Brain pericyte (primary cell): ENCODE data around the gene ART4.

Source experiments
- DNase-seq: peaks from one replicate; pipeline ENCODE4 v3.0.0-alpha.2; 2012; ENCODE audit warnings: low read depth, low spot score

Gene ART4

GRCh38 chr12:14843425-14843887, at the start of gene ART4:
TSS of gene ART4 (minus strand) at chr12:14843526. CDS start at chr12:14843113, 413 bp downstream.
- no peak for DNase-seq

DNA sequence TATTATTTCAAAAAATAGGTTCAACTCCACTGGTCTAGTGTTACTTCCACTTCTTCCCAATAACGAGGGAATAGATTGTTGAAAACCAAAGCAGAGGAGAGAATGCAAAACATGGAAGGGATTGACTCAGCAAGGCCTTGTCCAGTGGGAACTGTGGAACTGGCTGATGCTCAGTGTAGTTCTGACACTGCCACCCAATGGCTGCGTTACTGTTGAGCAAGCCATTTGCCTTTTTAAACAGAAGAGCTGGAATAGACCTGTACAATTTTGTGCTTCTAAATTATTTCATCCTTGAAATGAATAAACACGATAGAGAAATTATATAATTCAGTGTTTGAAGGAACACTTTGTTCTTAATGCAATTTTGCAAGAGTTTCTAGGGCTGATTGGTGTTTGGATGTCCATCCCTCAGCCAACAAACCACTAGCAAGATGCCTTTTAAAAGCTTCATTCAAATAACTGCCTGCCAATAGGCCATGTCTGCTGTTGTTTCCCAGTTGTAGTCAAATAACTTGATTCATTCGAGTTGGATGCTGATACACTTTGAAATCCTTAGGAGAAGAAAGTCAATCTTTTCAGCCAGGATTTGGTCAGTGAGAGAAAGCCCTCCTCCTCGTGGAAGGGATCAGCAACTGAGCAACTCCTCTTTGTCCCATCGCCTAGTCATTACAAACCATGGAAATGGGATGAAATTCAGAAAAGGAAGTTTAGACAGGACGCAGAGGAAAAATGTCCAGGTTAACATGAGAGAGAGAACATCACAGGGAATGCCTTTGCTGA, 49.6 kb upstream of the ART4 start:
- no peak for DNase-seq

DNA sequence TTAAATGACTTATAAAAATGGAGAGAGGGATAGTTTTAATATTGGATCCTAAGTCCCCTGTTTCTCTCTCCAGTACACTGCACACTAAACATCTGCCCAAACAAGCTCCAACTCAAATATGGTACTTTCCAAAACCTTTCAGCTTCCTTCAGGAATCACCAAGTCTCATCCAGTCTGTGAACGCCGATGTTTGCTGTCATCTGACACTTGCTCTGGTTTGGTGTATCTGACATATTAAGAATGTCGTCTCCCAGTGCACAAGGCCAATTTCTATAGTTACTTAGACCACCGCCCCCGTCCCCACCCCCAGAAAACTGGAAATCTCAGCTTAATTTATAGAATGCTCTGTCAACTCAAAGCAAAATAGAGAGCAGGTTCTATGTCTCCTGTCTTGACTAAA, 47.4 kb upstream of the ART4 start:
- no peak for DNase-seq

GRCh38 chr12:14886271-14886670, 42.9 kb upstream of the ART4 start:
- no peak for DNase-seq

GRCh38 chr12:14885718-14886221, 42.4 kb upstream of the ART4 start, which contains the start of gene MGP:
TSS of gene MGP (minus strand) at chr12:14885854. CDS start at chr12:14885791, 63 bp downstream.
- no peak for DNase-seq

- peak; percentile 59 for DNase-seq
Measured at GRCh38 chr12:14884458-14884878, 41.1 kb upstream of the ART4 start.

- DNase-seq: no peak
Measured at GRCh38 chr12:14883686-14884085, 40.4 kb upstream of the ART4 start.

- DNase-seq: no peak
Measured at GRCh38 chr12:14880890-14881453, 37.6 kb upstream of the ART4 start.

DNA sequence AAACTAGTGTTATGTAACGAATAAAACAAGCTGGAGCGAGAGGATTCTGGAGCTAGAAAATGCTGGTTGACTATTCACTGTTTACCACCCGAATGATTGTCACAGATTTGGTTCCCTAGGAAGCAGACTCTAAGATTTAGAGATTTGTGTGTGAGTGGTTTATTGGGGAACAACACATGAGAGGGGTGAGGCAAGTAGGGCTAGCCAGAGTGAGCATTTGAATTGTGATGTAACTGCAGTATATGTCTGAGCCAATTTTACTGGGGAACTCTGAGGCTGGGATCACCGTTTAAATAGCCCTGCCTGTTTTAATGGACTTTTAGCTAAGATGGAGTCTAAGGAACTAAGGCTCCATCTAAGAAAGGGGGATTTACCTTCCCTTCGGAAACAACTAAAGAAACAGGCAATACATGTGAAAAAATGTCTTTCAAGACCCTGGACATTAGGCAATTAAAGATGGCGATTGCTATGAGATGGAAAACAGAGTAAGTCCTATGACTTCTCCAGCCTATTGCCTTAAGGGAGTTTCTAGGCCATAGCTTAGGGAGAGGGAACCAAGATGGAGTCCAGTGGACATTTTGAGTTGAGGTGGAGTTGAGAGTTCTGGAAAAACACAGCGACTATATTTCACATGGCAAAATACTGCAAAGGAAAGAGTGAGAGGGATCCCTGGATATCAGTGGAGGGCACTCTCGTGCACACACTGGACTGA, 36.1 kb upstream of the ART4 start:
- no peak for DNase-seq

DNA sequence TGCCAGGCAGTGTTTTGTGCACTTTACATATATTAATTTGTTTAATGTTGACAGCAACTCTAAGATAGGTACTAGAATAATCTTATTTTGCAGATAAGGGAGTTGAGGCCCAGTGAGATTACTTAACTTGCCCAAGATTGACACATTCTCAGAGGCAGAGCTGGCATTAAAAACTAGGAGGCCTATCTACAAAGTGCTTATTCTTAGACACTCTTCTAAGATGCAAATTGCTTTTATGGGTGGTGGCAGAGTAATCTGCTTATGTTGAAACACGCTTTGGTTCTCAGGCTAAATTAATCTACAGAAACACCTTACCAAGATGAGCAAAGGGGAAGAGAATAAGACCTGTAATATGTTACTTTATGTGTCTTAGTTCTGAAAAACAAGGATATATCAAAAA, 35.2 kb upstream of the ART4 start:
- DNase-seq: no peak

DNA sequence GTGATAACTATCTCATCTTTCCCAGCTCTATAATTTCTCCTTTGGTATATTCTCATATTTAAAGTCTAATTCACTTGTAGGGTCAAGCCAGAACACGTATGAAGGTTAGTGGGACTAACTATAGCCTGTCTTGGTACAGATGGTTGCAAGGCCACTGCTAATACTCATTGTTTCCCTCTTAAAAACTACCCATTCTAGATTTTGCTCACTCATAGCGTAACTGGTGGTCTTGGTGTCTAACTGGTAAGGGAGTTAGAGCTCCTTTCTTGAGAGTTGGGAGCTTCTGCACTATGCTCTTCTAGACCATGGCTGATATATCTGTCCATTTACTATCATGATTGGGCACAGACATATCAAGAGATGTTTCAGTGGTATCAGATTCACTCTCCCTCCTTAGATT, 33.5 kb upstream of the ART4 start:
- no peak for DNase-seq

DNA sequence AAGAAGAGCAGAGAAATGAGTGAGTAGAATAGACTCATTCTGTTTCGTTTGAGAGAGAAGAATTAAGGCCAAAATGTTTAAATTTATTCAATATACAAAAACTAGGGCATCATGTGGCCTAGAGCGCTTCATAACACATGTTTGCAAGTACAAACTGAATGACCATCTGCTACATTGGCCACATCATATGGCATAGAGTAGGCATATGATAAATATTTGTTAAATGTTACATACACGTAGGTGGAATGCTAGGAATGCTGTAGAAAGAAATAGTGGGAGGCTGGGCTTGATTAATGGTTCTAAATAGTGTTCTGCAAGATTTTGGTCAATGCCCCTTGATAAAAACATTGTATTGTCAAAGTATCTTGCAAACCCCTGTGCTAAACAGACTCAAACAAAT, 31.6 kb upstream of the ART4 start:
- DNase-seq: no peak

DNA sequence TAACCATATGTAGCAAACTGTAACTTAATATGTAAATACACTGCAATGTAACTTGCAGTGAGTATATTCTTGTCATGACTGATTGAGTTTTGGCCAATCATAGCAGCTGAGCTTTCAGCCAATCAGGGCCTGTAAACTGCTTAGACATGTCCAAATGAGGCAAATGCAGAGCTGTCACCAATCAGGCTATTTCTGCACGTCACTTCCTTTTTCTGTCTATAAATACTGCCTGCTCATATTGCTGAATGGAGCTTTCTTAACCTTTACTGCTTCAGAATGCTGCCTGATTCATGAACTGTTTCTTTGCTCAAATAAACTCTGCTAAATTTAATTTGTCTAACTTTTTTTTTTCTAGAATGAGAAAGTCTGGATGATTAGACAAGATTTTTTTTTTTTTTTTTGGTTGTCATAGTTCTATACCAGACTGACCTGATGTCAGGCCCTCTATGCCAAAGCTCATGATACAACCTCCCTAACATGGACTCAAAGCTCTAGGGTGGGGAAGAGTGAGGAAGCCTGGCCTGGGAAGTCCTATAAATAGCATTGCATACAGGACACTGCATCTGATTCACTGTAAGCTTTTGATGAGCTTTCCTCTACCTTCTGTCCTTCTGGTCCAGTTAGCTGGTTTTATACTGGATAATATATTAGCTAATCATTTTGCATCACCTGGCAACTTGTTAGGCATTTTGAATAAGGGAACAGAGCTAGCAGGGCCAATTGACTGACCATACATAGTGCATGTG, 30.3 kb upstream of the ART4 start:
- DNase-seq: no peak

DNA sequence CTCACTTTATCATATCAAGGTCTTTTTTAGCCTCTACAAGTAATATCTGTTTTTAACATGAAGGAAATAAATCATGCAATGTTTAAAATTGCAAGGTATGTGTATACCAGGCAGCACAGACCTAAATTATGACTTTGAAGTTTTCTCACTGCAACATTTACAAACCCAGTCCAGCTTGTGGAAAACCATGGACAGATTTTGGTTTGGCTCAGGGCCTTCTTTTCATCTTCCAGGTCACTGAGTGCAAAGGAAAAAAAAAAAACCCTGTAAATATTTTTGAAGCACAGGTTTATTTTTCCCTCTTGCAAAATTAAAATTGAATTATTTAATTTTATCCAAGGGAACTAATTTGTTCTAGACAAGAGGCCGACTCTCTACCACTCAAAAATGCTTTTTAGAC, 28.6 kb upstream of the ART4 start:
- DNase-seq: no peak

- no peak for DNase-seq
Measured at GRCh38 chr12:14871247-14871646, 27.9 kb upstream of the ART4 start.

GRCh38 chr12:14868916-14869506, 25.7 kb upstream of the ART4 start:
- no peak for DNase-seq

DNA sequence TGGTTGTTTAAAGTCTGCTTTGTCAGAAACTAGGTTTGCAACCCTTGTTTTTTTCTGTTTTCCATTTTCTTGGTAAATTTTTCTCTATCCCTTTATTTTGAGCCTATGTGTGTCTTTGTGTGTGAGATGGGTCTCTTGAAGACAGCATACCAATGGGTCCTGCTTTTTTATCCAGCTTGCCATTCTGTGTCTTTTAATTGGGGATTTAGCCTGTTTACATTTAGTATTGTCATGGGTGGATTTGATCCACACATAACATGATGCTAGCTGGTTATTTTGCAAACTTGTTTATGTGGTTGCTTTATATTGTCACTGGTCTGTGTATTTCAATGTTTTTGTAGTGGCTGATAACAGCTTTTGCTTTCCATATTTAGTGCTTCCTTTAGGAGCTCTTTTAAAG, 17.2 kb upstream of the ART4 start:
- DNase-seq: no peak

GRCh38 chr12:14858513-14858912, 15.2 kb upstream of the ART4 start:
- no peak for DNase-seq

DNA sequence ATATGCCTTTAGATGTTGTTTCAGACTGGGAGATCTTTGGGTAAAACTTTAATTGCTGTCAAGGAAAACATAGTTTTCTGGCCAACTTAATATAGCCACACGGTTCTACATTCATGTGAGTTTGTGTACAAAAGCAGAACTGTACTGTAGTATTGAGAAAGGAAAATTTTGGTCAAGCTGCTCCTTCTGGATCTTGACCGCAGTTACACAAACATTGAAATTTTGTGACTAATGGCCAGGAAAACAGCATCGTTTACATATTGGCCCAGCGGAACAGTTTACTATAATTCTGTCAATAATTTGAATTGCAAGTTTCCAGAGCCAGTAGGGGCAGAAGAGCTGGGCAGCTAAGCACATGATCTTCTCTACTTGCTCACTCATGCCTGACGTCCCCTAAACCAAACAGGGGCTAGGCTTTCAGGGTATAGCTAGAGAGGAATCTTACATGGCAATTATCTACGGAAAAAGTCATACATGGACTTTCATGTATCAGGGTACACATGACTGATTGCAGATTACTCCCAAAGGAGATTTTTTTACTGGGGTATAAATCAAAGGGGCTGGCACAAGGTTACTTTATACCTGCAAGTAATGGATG, 11.4 kb upstream of the ART4 start:
- no peak for DNase-seq

DNA sequence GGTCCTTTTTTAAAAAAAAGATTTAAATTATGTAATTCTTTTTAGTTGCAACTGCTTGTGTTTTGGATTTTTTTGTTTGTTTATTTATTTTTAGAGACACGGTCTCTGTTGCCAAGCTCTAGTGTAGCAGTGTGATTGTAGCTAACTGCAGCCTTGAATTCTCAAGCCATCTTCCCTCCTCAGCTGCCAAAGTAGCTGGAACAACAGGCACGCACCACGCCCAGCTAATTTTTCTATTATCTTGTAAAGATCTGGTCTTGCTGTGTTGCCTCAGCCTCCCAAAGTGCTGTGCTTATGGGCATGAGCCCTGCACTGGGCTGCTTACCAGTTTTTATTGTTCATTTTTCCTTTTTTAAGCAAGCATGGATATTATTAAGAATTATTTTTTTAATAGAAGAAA, 10.6 kb upstream of the ART4 start:
- DNase-seq: no peak

DNA sequence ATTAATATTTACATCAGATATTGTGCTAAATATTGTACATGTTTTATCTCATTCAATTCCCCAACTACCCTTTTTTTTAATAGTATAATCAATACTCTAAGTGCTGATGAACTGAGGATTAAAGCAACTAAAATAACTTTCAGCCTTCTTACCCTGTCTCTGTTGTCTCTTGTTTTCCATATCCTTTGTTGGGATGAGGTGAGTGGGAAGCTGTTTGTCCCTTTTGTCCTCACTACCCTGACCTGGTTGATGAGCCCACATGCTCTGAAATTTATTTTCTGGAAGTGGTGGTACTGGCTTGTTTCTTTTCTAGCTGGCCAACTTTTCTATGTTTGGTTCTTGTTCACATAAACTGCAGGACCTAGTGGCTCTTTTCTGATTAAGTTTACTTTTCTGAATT, 9.6 kb upstream of the ART4 start:
- no peak for DNase-seq
